ENCODE measurements around the gene NCOA1. TPM values are rescaled to one million over a fixed set of nuclear protein-coding genes. Genes with fewer than 3 reads are reported as not detected.
"Not testable (repeated sequence)": the region's sequence is repeated elsewhere in the genome, so short reads cannot be mapped to it uniquely, and the experiment has no call there.

Gene NCOA1
- total RNA-seq, 4 donors from 2014 or later = 29.9 to 51.9 (median 40.1) TPM

DNA sequence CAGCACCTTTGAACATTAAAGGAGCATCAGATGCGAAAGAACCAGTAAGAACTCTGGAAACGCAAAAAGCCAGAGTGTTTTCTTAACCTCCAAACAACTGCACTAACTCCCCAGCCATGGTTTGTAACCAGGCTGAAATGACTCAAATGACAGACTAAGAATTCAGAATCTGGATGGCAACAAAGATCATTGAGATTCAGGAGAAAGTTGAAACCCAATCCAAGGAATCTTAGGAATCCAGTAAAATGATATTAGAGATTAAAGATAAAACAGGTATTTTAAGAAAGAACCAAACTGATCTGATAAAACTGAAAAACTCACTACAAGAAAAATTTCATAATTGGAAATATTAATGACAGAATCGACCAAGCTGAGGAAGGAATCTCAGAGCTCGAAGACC lies 185.4 kb downstream of the NCOA1 start:
- intact Hi-C loops (cut with DNase I) = no loop called here
- no peak for DNase-seq
- H3K4me1 ChIP-seq = no peaks in the 10 kb centered on the region
- 83 to 95% methylated on average over 4 of the region's 4 CpGs for WGBS, 2 donors
- H3K36me3 ChIP-seq = no peaks in the 10 kb centered on the region
- no peaks in the 10 kb centered on the region for H3K9me3 ChIP-seq
- no peak overlapping the region for H3K4me3 ChIP-seq (replicated peaks in 1 of 3)
- H3K27me3 ChIP-seq = no peaks in the 10 kb centered on the region
- no peak overlapping the region for H3K27ac ChIP-seq
- TF ChIP-seq, protein P1, sequence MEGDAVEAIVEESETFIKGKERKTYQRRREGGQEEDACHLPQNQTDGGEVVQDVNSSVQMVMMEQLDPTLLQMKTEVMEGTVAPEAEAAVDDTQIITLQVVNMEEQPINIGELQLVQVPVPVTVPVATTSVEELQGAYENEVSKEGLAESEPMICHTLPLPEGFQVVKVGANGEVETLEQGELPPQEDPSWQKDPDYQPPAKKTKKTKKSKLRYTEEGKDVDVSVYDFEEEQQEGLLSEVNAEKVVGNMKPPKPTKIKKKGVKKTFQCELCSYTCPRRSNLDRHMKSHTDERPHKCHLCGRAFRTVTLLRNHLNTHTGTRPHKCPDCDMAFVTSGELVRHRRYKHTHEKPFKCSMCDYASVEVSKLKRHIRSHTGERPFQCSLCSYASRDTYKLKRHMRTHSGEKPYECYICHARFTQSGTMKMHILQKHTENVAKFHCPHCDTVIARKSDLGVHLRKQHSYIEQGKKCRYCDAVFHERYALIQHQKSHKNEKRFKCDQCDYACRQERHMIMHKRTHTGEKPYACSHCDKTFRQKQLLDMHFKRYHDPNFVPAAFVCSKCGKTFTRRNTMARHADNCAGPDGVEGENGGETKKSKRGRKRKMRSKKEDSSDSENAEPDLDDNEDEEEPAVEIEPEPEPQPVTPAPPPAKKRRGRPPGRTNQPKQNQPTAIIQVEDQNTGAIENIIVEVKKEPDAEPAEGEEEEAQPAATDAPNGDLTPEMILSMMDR (IDR thresholded peaks at IDR 0.05) = no peak
- no peak for TF ChIP-seq POLR2A (IDR thresholded peaks at IDR 0.05)

GRCh38 chr2:24678066-24678465 lies 187.0 kb downstream of the NCOA1 start:
- H3K27me3 ChIP-seq; H3K4me3 ChIP-seq (replicated peaks in 1 of 3); H3K27ac ChIP-seq: not testable (repeated sequence)

GRCh38 chr2:24680196-24680595 lies 189.1 kb downstream of the NCOA1 start:
- intact Hi-C loops (cut with DNase I) = no loop called here
- Histone ChIP-seq H3K9me3 (no peaks in the 10 kb centered on the region), H3K27me3 (no peaks in the 10 kb centered on the region), H3K4me3 (replicated peaks in 1 of 3) (no peak overlapping the region), H3K36me3 (no peaks in the 10 kb centered on the region), H3K4me1 (no peaks in the 10 kb centered on the region), H3K27ac (no peak overlapping the region)
- WGBS, 2 donors = 96% methylated on average over 5 of the region's 5 CpGs
- TF ChIP-seq POLR2A (IDR thresholded peaks at IDR 0.05) = no peak
- TF ChIP-seq, protein P1 (IDR thresholded peaks at IDR 0.05) = no peak
- no peak for DNase-seq

More at GRCh38 chr2:24678066-24678465, 187.0 kb downstream of the NCOA1 start:
- H3K9me3 ChIP-seq; intact Hi-C loops (cut with DNase I); DNase-seq; H3K4me1 ChIP-seq; H3K36me3 ChIP-seq: not testable (repeated sequence)

DNA sequence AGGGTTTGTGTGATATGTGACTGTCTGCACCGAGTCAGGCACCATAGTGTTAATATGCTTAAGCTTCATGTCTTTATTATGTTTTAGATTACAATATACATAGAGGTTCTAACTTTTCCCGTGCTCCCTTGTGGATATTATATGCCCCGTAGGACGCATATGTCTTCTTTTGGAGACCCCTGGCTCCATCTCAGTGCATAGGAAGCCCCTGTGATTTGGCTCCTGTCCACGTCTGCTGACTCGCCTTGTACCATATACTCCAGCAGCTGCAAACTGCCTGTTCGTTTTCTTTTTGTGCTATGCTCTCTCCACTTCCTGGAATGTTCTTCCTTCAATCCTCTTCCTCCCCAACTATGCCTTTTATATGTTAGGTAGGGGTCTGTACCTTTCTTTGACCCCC lies 191.2 kb downstream of the NCOA1 start:
- WGBS, 2 donors = 81 to 82% methylated on average over 7 of the region's 7 CpGs
- H3K4me3 ChIP-seq (replicated peaks in 1 of 3) = no peak overlapping the region
- no peaks in the 10 kb centered on the region for H3K9me3 ChIP-seq
- no peaks in the 10 kb centered on the region for H3K36me3 ChIP-seq
- H3K27ac ChIP-seq = no peak overlapping the region
- intact Hi-C loops (cut with DNase I) = no loop called here
- TF ChIP-seq POLR2A (IDR thresholded peaks at IDR 0.05) = no peak
- TF ChIP-seq, protein P1 (IDR thresholded peaks at IDR 0.05) = no peak
- H3K4me1 ChIP-seq = no peaks in the 10 kb centered on the region
- DNase-seq = no peak
- H3K27me3 ChIP-seq = no peaks in the 10 kb centered on the region

DNA sequence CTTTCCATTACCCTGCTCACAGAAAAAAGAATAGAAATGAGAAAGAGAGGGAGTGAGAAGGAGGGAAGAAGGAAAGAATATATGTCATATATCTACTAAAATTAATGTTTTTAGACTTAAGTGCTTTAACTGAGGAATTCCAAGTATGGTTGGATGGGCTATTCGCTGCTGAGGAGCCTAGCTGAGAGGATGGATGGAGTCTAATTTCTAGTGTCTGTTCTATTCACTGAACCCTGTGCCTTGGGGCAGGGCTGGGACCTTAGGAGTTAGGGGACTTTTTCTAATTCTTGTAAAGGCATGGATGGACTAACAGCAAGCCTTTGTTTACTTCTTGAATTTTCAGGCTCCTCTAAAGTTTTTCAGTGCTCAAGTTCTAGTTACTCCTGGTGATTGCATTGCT lies 192.4 kb downstream of the NCOA1 start:
- 75 to 85% methylated on average over 1 of the region's 1 CpG for WGBS, 2 donors
- H3K36me3 ChIP-seq = no peaks in the 10 kb centered on the region
- H3K4me1 ChIP-seq = no peaks in the 10 kb centered on the region
- no peak overlapping the region for H3K27ac ChIP-seq
- H3K4me3 ChIP-seq (replicated peaks in 1 of 3) = no peak overlapping the region
- H3K9me3 ChIP-seq = no peaks in the 10 kb centered on the region
- H3K27me3 ChIP-seq = no peaks in the 10 kb centered on the region
- intact Hi-C loops (cut with DNase I) = no loop called here
- no peak for DNase-seq
- no peak for TF ChIP-seq POLR2A (IDR thresholded peaks at IDR 0.05)
- TF ChIP-seq, protein P1 (IDR thresholded peaks at IDR 0.05) = no peak

- Histone ChIP-seq H3K4me3 (replicated peaks in 1 of 3) (no peak overlapping the region), H3K4me1 (no peaks in the 10 kb centered on the region), H3K27me3 (no peaks in the 10 kb centered on the region), H3K27ac (no peak overlapping the region), H3K9me3 (no peaks in the 10 kb centered on the region), H3K36me3 (peaks cover 0 to 4% of the 10 kb centered on the region in 2 donors)
- DNase-seq = no peak
- no peak for TF ChIP-seq POLR2A (IDR thresholded peaks at IDR 0.05)
- TF ChIP-seq, protein P1 (IDR thresholded peaks at IDR 0.05) = no peak
- intact Hi-C loops (cut with DNase I) = no loop called here
- 95 to 98% methylated on average over 4 of the region's 4 CpGs for WGBS, 2 donors
Measured at GRCh38 chr2:24690524-24690923, 199.5 kb downstream of the NCOA1 start.
